Measurements from ENCODE around the gene RBM8A.

- TF ChIP-seq CTCF (conservative IDR thresholded peaks at IDR 0.05; ENCODE audit: low read length) (no peak), EZH2phosphoT487 (IDR thresholded peaks at IDR 0.05; ENCODE audit: borderline replicate concordance, low read depth, low read length) (no peak)
Observed at GRCh38 chr1:145917595-145917994, 9.7 kb downstream of the RBM8A start.
